Neural progenitor cell (in vitro differentiated cells): ENCODE data around the gene SPATA17. TPM values are rescaled to one million over a fixed set of nuclear protein-coding genes. Genes with fewer than 3 reads are reported as not detected.

Experiments
- DNase-seq: peaks from one replicate; pipeline ENCODE4 v3.0.0-alpha.2; 2016; ENCODE audit warnings: low spot score
- H2AFZ ChIP-seq: fragments of 200-600 bp; sonication (generic); replicated peaks from 2 replicates; pipeline ENCODE4 v1.6.1; 2016; ENCODE audit warnings: antibody characterized with exemption
- H3F3A ChIP-seq: fragments of 200-600 bp; sonication (generic); 2 replicates; pipeline ENCODE4 v1.6.1; 2016; ENCODE audit warnings: antibody characterized with exemption, low read depth
- H3K27ac ChIP-seq: fragments of 200-600 bp; sonication (generic); 2 replicates; pipeline ENCODE4 v1.5.1; 2016; ENCODE audit warnings: mild to moderate bottlenecking
- H3K27me3 ChIP-seq: fragments of 200-600 bp; sonication (generic); 2 replicates; pipeline ENCODE4 v1.6.1; 2016; ENCODE audit warnings: mild to moderate bottlenecking, moderate library complexity
- H3K36me3 ChIP-seq: fragments of 200-600 bp; sonication (generic); 2 replicates; pipeline ENCODE4 v1.5.1; 2016
- H3K4me1 ChIP-seq: fragments of 200-600 bp; sonication (generic); 2 replicates; pipeline ENCODE4 v1.6.1; 2016; ENCODE audit warnings: mixed run types
- H3K4me2 ChIP-seq: fragments of 200-600 bp; sonication (generic); 2 replicates; pipeline ENCODE4 v1.6.1; 2016
- H3K4me3 ChIP-seq: fragments of 200-600 bp; sonication (generic); 2 replicates; pipeline ENCODE4 v1.5.1; 2016
- H3K79me2 ChIP-seq: fragments of 200-600 bp; sonication (generic); 2 replicates; pipeline ENCODE4 v1.6.1; 2016; ENCODE audit warnings: low read depth
- H3K9ac ChIP-seq: fragments of 200-600 bp; sonication (generic); 2 replicates; pipeline ENCODE4 v1.6.1; 2016
- H3K9me3 ChIP-seq: fragments of 200-600 bp; sonication (generic); 2 replicates; pipeline ENCODE4 v1.5.1; 2016; ENCODE audit warnings: low read depth
- H4K20me1 ChIP-seq: fragments of 200-600 bp; sonication (generic); 2 replicates; pipeline ENCODE4 v1.6.1; 2016; ENCODE audit warnings: low read depth
- H3K27ac Mint-ChIP-seq: 3 replicates; pipeline ENCODE4 v1.8.0; 2021; ENCODE audit warnings: mixed read lengths
- H3K27me3 Mint-ChIP-seq: 2 replicates; pipeline ENCODE4 v1.8.0; 2022; ENCODE audit warnings: low read depth, mild to moderate bottlenecking, inconsistent platforms, moderate library complexity, mixed read lengths; ENCODE audit not compliant: insufficient read depth
- H3K36me3 Mint-ChIP-seq: 3 replicates; pipeline ENCODE4 v1.8.0; 2021; ENCODE audit warnings: mixed read lengths
- H3K4me1 Mint-ChIP-seq: 3 replicates; pipeline ENCODE4 v1.8.0; 2021; ENCODE audit warnings: mixed read lengths
- H3K4me3 Mint-ChIP-seq: 3 replicates; pipeline ENCODE4 v1.8.0; 2021; ENCODE audit warnings: mild to moderate bottlenecking, moderate library complexity, mixed read lengths
- H3K9me3 Mint-ChIP-seq: 3 replicates; pipeline ENCODE4 v1.8.0; 2020; ENCODE audit warnings: mixed read lengths
- EZH2 ChIP-seq: fragments of 200-600 bp; sonication (generic); IDR thresholded peaks from 2 replicates; pipeline ENCODE4 v1.6.1; 2017; ENCODE audit warnings: antibody characterized with exemption, mild to moderate bottlenecking, moderate library complexity
- EZH2phosphoT487 ChIP-seq: fragments of 200-600 bp; sonication (generic); IDR thresholded peaks from 2 replicates; pipeline ENCODE4 v1.6.1; 2017; ENCODE audit warnings: antibody characterized with exemption
- total RNA-seq: library from RNA; depleted of rRNA; stranded (reverse); fragments of >200 nt; gene quantifications from 2 replicates; pipeline ENCODE4 v1.2.3, GENCODE V29; 2015; ENCODE audit warnings: low replicate concordance
- TF ChIP-seq, protein P1 (sequence below): fragments of 200-600 bp; sonication (generic); IDR thresholded peaks from 2 replicates; pipeline ENCODE4 v1.5.1; 2017; ENCODE audit warnings: antibody characterized with exemption, mild to moderate bottlenecking

Gene SPATA17
- total RNA-seq, 1 donor from 2014 or later = 1.6 TPM

- Mint-ChIP-seq H3K36me3 (no peaks in the 10 kb centered on the region), H3K27me3 (no peaks in the 10 kb centered on the region), H3K4me1 (no peaks in the 10 kb centered on the region), H3K27ac (no peak overlapping the region), H3K9me3 (no peaks in the 10 kb centered on the region), H3K4me3 (no peak overlapping the region)
- Histone ChIP-seq H3K9ac (no peak overlapping the region), H3K4me1 (no peaks in the 10 kb centered on the region), H2AFZ (peak overlapping the region; percentile 27), H3K27ac (no peak overlapping the region), H3K4me2 (no peak overlapping the region), H3K36me3 (no peaks in the 10 kb centered on the region), H3K4me3 (no peak overlapping the region), H3K79me2 (no peaks in the 10 kb centered on the region), H3K27me3 (no peaks in the 10 kb centered on the region), H4K20me1 (no peaks in the 10 kb centered on the region), H3F3A (no peaks in the 10 kb centered on the region), H3K9me3 (no peaks in the 10 kb centered on the region)
- peak; percentile 15 for DNase-seq
- TF ChIP-seq, protein P1, sequence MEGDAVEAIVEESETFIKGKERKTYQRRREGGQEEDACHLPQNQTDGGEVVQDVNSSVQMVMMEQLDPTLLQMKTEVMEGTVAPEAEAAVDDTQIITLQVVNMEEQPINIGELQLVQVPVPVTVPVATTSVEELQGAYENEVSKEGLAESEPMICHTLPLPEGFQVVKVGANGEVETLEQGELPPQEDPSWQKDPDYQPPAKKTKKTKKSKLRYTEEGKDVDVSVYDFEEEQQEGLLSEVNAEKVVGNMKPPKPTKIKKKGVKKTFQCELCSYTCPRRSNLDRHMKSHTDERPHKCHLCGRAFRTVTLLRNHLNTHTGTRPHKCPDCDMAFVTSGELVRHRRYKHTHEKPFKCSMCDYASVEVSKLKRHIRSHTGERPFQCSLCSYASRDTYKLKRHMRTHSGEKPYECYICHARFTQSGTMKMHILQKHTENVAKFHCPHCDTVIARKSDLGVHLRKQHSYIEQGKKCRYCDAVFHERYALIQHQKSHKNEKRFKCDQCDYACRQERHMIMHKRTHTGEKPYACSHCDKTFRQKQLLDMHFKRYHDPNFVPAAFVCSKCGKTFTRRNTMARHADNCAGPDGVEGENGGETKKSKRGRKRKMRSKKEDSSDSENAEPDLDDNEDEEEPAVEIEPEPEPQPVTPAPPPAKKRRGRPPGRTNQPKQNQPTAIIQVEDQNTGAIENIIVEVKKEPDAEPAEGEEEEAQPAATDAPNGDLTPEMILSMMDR = peak; percentile 23
- no peak for TF ChIP-seq EZH2phosphoT487
Measured at GRCh38 chr1:217881607-217882332, 250.6 kb downstream of the SPATA17 start.

GRCh38 chr1:217885181-217885580, 254.0 kb downstream of the SPATA17 start:
- Mint-ChIP-seq H3K27ac (no peak overlapping the region), H3K4me1 (no peaks in the 10 kb centered on the region), H3K27me3 (no peaks in the 10 kb centered on the region), H3K4me3 (no peak overlapping the region), H3K36me3 (no peaks in the 10 kb centered on the region), H3K9me3 (no peaks in the 10 kb centered on the region)
- Histone ChIP-seq H2AFZ (no peak overlapping the region), H3K27me3 (no peaks in the 10 kb centered on the region), H4K20me1 (no peaks in the 10 kb centered on the region), H3K4me3 (no peak overlapping the region), H3F3A (no peaks in the 10 kb centered on the region), H3K9ac (no peak overlapping the region), H3K79me2 (no peaks in the 10 kb centered on the region), H3K4me2 (no peak overlapping the region), H3K36me3 (no peaks in the 10 kb centered on the region), H3K27ac (no peak overlapping the region), H3K9me3 (no peaks in the 10 kb centered on the region), H3K4me1 (no peaks in the 10 kb centered on the region)
- TF ChIP-seq, protein P1 = no peak
- TF ChIP-seq EZH2 (no peak), EZH2phosphoT487 (no peak)
- DNase-seq = no peak

DNA sequence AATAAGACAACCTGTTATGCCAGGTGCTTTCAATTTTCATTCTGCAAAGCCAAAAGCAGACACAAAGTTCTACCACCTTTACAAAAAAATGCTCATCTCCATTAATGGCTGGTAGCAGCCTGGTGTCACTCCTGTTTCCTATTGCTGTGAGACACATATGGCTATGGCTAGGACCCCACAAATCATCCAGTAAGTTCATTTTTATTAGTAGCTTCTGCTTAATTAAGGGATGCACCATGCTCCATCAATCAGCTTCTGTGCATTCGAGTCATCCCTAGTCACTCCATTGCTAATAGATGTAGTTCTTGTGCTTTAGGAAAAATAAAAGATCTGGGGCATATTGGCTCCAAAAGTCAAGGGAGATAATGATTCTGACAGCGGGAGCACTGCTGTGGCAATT, 257.2 kb downstream of the SPATA17 start:
- Histone ChIP-seq H3K9ac (no peak overlapping the region), H3K4me1 (no peaks in the 10 kb centered on the region), H3K9me3 (no peaks in the 10 kb centered on the region), H3F3A (no peaks in the 10 kb centered on the region), H3K36me3 (no peaks in the 10 kb centered on the region), H3K4me2 (no peak overlapping the region), H3K4me3 (no peak overlapping the region), H2AFZ (no peak overlapping the region), H3K79me2 (no peaks in the 10 kb centered on the region), H3K27ac (no peak overlapping the region), H4K20me1 (no peaks in the 10 kb centered on the region), H3K27me3 (no peaks in the 10 kb centered on the region)
- no peak overlapping the region for H3K4me3 Mint-ChIP-seq
- no peaks in the 10 kb centered on the region for H3K4me1 Mint-ChIP-seq
- H3K27me3 Mint-ChIP-seq = no peaks in the 10 kb centered on the region
- H3K9me3 Mint-ChIP-seq = no peaks in the 10 kb centered on the region
- TF ChIP-seq, protein P1 = no peak
- TF ChIP-seq EZH2phosphoT487 (no peak), EZH2 (no peak)
- H3K27ac Mint-ChIP-seq = no peak overlapping the region
- H3K36me3 Mint-ChIP-seq = no peaks in the 10 kb centered on the region
- DNase-seq = no peak
